Astrocyte of the spinal cord (primary cell): ENCODE measurements around the gene KCNIP2.

Experiments
- DNase-seq: peaks from one replicate; pipeline ENCODE4 v3.0.0; 2011; ENCODE audit warnings: low read depth, low spot score
- H3K4me3 ChIP-seq: 2 replicates; pipeline ENCODE4 v1.5.1; 2011; ENCODE audit warnings: low read depth, mild to moderate bottlenecking, low read length, moderate library complexity
- in situ Hi-C: cut with HindIII; loops from 2 replicates; pipeline ENCODE4 v1.10.0; 2017; ENCODE audit warnings: low sequenced_read_pairs
- TF ChIP-seq, protein P1 (sequence below): IDR thresholded peaks from 2 replicates; pipeline ENCODE4 v1.5.1; 2012; ENCODE audit warnings: low read depth, mild to moderate bottlenecking, low read length, inconsistent platforms

The KCNIP2 gene

GRCh38 chr10:101840741-101841453 is 2.7 kb downstream of the KCNIP2 start:
- peak overlapping the region; percentile 39 for H3K4me3 ChIP-seq
- TF ChIP-seq, protein P1, sequence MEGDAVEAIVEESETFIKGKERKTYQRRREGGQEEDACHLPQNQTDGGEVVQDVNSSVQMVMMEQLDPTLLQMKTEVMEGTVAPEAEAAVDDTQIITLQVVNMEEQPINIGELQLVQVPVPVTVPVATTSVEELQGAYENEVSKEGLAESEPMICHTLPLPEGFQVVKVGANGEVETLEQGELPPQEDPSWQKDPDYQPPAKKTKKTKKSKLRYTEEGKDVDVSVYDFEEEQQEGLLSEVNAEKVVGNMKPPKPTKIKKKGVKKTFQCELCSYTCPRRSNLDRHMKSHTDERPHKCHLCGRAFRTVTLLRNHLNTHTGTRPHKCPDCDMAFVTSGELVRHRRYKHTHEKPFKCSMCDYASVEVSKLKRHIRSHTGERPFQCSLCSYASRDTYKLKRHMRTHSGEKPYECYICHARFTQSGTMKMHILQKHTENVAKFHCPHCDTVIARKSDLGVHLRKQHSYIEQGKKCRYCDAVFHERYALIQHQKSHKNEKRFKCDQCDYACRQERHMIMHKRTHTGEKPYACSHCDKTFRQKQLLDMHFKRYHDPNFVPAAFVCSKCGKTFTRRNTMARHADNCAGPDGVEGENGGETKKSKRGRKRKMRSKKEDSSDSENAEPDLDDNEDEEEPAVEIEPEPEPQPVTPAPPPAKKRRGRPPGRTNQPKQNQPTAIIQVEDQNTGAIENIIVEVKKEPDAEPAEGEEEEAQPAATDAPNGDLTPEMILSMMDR: peak; percentile 99
- DNase-seq: peak; percentile 84
- in situ Hi-C loops: no loop called here

- in situ Hi-C loops: no loop called here
- TF ChIP-seq, protein P1: no peak
- H3K4me3 ChIP-seq: peak overlapping the region; percentile 30
- DNase-seq: no peak
Measured at GRCh38 chr10:101840102-101840684, 3.4 kb downstream of the KCNIP2 start.

DNA sequence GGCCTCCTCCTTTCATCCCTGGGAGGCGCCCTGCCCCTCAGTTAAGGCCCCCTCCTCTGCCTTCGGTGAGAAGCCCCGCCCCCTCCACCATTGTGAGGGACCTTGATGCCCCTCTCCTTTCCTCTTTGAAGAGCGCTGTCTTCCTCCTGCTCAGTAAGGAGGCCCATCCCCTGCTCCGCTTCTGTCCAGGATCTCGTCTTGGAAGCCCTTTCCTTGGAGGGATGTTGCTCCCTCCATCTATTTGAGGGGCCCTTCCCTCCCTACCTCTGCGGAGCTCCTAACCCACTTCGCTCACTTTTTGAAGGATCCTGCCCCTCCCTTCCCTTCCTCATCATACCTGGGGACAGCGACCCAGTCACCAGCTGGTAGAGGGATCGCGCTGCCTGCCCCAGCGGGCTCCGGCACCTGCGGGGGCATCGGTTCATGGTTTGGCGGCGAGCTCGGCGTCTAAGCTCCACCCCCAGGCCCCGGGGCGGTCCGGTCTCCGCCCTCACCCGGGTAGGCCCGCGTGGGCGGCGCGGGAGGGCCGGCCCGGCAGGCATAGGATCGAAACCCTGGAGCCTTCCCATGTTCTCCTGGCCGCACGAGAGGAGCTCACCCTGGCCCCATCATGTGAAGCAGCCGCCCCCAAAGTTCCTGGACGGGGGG is 4.1 kb downstream of the KCNIP2 start:
- in situ Hi-C loops: no loop called here
- DNase-seq: no peak
- TF ChIP-seq, protein P1: no peak
- peak overlapping the region; percentile 30 for H3K4me3 ChIP-seq

DNA sequence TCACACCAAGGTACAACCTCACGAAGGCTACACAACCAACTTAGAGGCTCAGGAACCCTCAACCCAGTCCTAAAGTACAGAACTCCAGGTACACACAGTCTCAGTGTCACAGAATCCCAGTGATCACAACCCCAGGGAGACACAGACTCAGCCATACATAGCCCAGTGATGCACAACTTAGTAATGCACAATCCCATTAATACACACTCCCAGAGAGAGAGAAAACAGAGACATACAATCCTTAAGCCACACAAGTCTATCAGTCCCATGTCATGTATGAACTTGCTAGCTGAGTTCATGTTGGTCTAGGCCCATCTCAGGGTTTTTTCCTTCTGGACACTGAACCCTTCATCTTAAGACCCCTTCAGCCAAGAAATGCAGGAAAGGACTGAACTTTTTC is 4.6 kb downstream of the KCNIP2 start:
- no peak for DNase-seq
- TF ChIP-seq, protein P1: no peak
- no peak overlapping the region for H3K4me3 ChIP-seq

GRCh38 chr10:101838416-101838970 is 5.1 kb downstream of the KCNIP2 start:
- DNase-seq: no peak
- TF ChIP-seq, protein P1: no peak
- no peak overlapping the region for H3K4me3 ChIP-seq
- in situ Hi-C loops: no loop called here

More for the DNA sequence above, 4.6 kb downstream of the KCNIP2 start:
- in situ Hi-C loops: no loop called here

GRCh38 chr10:101837748-101838147 is 5.9 kb downstream of the KCNIP2 start:
- TF ChIP-seq, protein P1: no peak
- in situ Hi-C loops: no loop called here
- no peak overlapping the region for H3K4me3 ChIP-seq

More at GRCh38 chr10:101837748-101838147, 5.9 kb downstream of the KCNIP2 start:
- DNase-seq: no peak
